ENCODE data around the gene LRFN2. TPM values are rescaled to one million over a fixed set of nuclear protein-coding genes. Genes with fewer than 3 reads are reported as not detected.

LRFN2 gene
- total and polyA plus RNA-seq, 2 of the 8 experiments (the other 6 are each of a cell fraction or from before 2014, with no cell fraction given) = 2.3 TPM

DNA sequence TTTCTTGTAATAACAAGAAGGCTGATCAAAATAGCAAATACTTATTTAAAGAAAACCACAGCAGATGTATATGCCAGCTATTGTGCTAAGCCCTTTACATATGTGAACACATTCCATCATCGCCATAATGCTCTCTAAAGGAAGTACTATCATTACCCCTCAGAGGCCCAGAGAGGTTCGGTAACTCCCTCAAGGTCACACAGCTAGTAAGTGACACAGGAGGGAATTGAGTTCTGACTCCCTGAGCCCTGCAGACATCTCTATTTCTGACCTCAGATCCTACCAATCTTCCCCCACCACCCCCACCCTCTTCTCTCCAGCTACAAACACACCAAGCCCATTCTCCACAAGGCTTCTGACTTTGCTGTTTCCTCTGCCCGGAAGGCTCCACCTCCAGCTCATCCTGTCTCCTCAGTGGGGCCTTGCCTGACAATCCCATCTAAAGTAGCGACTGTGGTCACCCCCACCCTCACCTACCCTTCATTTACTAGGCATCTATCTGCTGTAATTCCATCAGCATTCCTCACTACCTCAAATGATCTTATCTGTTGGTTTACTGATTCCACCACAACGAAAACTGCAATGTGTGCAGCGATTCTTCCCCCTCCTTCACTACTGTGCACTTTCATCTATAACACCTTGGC lies 234.5 kb downstream of the LRFN2 start (continued):
- TF ChIP-seq HDAC2 (IDR thresholded peaks at IDR 0.05; ENCODE audit: borderline replicate concordance in 1 of 2, low read depth in 2 of 2, low read length in 2 of 2) (peak in 1 of 2 experiments; percentile 54; a peak in 1 of 4 replicates), ZNF274 (IDR thresholded peaks at IDR 0.05; ENCODE audit: borderline replicate concordance, extremely low read depth, low read length) (no peak), BRCA1 (IDR thresholded peaks at IDR 0.05; ENCODE audit: low read depth, low read length) (no peak), CEBPB (IDR thresholded peaks at IDR 0.05; ENCODE audit: low read depth, low read length) (no peak), GTF2F1 (IDR thresholded peaks at IDR 0.05; ENCODE audit: borderline replicate concordance, low read depth, low read length) (no peak), JUN (IDR thresholded peaks at IDR 0.05; ENCODE audit: low read depth, low read length) (no peak), ASH2L (IDR thresholded peaks at IDR 0.05; ENCODE audit: low read length) (no peak), RBBP5 (IDR thresholded peaks at IDR 0.05; ENCODE audit: borderline replicate concordance, low read depth, low read length) (no peak), KDM1A (IDR thresholded peaks at IDR 0.05; ENCODE audit: borderline replicate concordance, low read length) (peak; percentile 83), POLR2AphosphoS5 (IDR thresholded peaks at IDR 0.05; ENCODE audit: low read depth, low read length) (no peak), SRF (IDR thresholded peaks at IDR 0.05; ENCODE audit: low read depth, low read length) (no peak)

All from H1 (cell line).